Spleen (tissue), 7 donors: Measurements from ENCODE around the gene CDIP1.

ENCODE experiments used
- POLR2A ChIP-seq, 3 donors: fragments of 450-650 bp; IDR thresholded peaks; one replicate each; pipeline ENCODE4 v1.5.1; 2017; ENCODE audit warnings: antibody characterized with exemption in 3 of 3, mild to moderate bottlenecking in 1 of 3
- POLR2AphosphoS5 ChIP-seq, 3 donors: sonication (generic); formaldehyde crosslinking; IDR thresholded peaks; one replicate each; pipeline ENCODE4 v1.5.1; 2017; ENCODE audit warnings: antibody characterized with exemption in 3 of 3
- TF ChIP-seq, protein P1 (sequence below), 11 experiments: fragments of 200-600 bp in 7 of 11; fragments of 450-650 bp in 4 of 11; sonication (generic) in 4 of 11; IDR thresholded peaks in 8 of 11; conservative IDR thresholded peaks in 3 of 11; 1 replicate in 7 of 11; 2 replicates in 4 of 11; pipeline versions ENCODE4 v1.4.0 to v1.8.0; 2016 to 2021; ENCODE audit warnings: antibody characterized with exemption in 11 of 11, inconsistent platforms in 4 of 11, mild to moderate bottlenecking in 1 of 11
- donor health status: DM: no; HTN: no; CAD: no; lungs with moderate emphysema.
- donor health status: DM: no; HTN: no; CAD: no.
- donor health status: DM: no; HTN: no; CAD: no.

DNA sequence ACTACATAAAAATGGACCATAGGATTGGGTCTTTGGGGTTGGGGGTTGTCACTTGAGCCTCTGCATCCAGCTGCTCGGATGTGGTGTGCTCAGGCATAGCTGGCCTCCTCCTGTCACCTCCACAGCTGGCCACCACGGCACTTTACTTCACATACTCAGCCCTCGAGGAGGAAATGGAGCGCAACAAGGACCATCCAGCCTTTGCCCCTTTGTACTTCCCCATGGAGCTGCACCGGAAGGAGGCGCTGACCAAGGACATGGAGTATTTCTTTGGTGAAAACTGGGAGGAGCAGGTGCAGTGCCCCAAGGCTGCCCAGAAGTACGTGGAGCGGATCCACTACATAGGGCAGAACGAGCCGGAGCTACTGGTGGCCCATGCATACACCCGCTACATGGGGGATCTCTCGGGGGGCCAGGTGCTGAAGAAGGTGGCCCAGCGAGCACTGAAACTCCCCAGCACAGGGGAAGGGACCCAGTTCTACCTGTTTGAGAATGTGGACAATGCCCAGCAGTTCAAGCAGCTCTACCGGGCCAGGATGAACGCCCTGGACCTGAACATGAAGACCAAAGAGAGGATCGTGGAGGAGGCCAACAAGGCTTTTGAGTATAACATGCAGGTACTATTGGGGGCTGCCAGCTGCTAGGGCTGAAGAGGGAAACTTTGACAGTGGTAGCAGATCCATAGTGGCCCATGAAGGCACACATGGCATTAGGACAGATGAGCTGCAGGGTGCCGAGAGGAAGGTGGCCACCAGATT lies 30.8 kb downstream of the CDIP1 start:
- TF ChIP-seq, protein P1, sequence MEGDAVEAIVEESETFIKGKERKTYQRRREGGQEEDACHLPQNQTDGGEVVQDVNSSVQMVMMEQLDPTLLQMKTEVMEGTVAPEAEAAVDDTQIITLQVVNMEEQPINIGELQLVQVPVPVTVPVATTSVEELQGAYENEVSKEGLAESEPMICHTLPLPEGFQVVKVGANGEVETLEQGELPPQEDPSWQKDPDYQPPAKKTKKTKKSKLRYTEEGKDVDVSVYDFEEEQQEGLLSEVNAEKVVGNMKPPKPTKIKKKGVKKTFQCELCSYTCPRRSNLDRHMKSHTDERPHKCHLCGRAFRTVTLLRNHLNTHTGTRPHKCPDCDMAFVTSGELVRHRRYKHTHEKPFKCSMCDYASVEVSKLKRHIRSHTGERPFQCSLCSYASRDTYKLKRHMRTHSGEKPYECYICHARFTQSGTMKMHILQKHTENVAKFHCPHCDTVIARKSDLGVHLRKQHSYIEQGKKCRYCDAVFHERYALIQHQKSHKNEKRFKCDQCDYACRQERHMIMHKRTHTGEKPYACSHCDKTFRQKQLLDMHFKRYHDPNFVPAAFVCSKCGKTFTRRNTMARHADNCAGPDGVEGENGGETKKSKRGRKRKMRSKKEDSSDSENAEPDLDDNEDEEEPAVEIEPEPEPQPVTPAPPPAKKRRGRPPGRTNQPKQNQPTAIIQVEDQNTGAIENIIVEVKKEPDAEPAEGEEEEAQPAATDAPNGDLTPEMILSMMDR (IDR thresholded peaks at IDR 0.05 in 8 of 11, conservative IDR thresholded peaks at IDR 0.05 in 3 of 11): no peak
- no peak for TF ChIP-seq POLR2A (IDR thresholded peaks at IDR 0.05)
- no peak for TF ChIP-seq POLR2AphosphoS5 (IDR thresholded peaks at IDR 0.05)
